ACHN (cell line): Measurements from ENCODE around the gene CLEC2L.
"Not testable (repeated sequence)": the region's sequence is repeated elsewhere in the genome, so short reads cannot be mapped to it uniquely, and the experiment has no call there.

Experiments
- DNase-seq: peaks from one replicate; pipeline ENCODE4 v3.0.0-alpha.2; 2015
- in situ Hi-C: cut with HindIII; loops from 2 replicates; pipeline ENCODE4 v1.10.0; 2017; ENCODE audit warnings: low sequenced_read_pairs, low pct_ligation_motif_present, low pct_unique_long_range_greater_than_20kb

CLEC2L gene

GRCh38 chr7:139542308-139543151 is 19.0 kb downstream of the CLEC2L start:
- DNase-seq: no peak
- in situ Hi-C loops: no loop called here

DNA sequence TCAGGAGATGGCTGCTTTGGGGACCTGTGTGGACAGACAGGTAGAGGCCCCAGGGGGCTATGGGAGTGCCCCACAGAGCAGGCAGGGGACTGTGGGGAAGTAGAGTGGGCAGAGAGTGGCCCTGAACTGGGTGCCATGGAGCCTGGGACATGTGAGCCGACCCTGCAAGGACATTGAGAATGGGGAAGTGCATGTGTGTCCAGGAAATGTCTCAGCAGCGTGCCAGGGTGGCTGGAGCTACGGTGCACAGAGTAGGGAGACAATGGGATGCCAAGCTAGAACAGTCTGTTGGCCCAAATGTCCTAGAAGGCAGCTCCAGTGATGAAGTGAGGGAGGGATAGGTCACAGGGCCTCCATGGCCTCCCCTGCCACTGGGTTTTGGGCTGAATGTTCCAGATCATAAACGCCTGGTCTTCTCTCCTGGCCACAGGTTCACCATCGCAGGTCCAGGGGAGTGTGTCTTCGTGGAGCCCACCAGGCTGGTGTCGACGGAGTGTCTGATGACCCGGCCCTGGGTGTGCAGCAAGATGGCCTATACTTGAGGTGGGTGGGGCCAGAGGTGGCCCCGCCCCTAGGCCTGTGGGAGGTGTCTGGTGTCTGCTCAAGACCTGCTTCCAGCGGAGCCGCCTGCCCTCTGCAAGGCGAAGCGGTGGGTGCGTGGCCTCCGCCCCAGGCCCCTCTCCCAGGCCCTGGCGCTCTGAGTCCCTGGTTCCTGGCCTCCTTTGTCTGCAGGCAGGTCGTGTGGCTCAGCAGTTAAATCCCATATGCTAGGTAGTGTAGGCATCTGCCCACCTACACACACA is 20.5 kb downstream of the CLEC2L start:
- in situ Hi-C loops: no loop called here

DNA sequence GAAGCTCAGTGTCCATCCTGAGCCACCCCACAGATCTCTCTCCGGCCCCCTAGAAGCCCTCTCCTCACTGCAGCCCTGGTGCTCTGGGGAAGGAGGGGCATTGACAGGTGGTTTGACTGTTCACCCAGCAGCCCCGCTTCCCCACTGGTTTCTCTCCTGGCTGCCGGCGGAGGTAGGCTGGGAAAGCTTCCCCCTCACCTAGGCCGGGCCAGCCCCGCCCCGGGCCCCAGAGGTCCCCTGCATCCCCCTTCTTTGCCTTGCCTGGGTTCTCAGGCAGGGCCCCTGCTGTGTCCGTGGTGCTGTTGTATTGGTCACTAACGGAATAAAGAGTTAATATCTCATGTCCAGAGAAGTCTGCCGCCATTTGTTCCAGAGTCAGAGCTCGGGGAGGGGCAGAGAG is 21.2 kb downstream of the CLEC2L start:
- DNase-seq: no peak
- in situ Hi-C loops: no loop called here

More for the DNA sequence above, 20.5 kb downstream of the CLEC2L start:
- no peak for DNase-seq

DNA sequence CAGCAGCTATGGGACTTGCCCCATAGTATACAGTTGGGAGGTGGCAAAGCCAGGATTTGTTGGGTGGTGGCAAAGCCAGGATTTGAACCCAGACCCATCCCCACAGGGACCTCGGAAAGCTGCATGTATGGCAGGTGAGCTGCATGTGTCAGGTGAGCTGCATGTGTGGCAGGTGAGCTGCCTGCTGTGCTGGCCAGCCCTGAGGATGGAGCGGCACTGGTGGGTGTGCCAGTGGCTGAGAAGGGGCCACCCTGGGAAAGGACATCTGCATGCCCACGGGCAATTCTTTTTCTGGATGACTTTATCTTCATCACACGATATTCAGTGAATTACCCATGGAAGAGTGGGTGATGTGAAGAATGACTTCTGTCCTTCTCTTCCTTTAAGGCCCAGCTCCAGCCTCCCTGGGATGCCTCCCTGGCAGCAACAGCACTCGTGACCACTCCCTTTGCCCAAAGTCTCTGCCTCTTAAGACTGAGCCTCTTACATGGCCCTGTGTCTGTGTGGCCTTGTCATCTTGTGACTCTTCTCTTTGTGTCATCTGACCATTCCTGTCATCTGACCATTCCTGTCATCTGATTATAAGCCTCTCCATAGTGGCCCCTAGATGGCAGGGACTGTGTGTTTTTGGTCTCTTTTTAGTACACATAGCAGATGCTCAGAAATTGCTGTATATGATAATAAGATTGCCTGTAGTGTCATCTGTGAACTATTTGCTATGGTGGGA is 25.0 kb downstream of the CLEC2L start:
- no peak for DNase-seq

DNA sequence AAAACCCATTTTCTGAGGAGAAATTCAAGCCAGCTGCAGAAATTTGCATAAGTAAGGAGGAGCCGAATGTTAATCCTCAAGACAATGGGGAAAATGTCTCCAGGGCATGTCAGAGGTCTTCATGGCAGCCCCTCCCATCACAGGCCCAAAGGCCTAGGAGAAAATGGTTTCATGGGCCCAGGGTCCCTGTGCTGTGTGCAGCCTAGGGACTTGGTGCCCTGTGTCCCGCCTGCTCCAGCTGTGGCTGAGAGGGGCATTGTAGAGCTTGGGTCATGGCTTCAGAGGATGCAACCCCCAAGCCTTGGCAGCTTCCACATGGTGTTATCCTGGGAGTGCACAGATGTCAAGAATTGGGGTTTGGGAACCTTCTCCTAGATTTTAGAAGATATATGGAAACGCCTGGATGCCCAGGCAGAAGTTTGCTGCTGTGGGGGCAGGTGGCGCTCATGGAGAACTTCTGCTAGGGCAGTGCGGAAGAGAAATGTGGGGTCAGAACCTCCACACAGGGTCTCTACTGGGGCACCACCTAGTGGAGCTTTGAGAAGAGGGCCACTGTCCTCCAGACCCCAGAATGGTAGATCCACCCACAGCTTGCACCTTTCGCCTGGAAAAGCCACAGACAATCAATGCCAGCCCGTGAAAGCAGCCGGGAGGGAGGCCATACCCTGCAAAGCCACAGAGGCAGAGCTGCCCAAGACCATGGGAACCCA is 30.7 kb downstream of the CLEC2L start:
- in situ Hi-C loops, DNase-seq: not testable (repeated sequence)

More for the DNA sequence above, 25.0 kb downstream of the CLEC2L start:
- in situ Hi-C loops: no loop called here

DNA sequence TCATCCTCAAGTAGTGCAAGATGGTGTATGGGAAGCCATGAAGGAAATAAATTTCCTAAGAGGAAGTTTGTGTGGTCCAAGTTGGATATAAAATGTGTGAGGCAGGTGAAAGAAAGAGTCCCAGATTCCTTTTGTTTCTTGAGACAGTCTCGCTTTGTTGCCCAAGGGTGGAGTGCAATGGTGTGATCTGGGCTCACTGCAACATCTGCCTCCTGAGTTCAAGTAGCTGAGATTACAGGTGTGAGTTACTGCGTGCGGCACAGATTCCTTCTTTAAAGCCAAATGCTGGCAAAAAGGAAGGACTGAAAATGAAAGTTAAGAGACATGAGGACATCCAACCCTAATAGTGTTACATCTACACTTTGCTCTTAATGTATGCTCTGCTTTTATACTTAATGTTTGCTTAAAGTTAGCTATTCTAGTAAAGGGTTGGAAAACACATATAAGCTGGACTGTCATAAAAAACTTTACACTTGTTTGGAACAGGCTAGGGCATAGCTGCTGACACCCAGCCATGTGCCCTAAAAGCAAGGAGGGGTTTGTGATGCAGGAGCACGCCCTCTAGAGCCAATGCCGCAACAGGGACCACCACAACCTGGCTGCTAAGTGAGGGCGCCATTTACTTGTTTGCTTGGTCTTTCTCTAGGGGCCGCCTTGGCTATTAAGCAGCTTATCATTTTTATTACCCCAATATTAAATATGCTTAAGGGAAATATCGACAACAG is 34.5 kb downstream of the CLEC2L start:
- in situ Hi-C loops: no loop called here
- no peak for DNase-seq

GRCh38 chr7:139559364-139560105 is 36.0 kb downstream of the CLEC2L start:
- no peak for DNase-seq
- in situ Hi-C loops: no loop called here

DNA sequence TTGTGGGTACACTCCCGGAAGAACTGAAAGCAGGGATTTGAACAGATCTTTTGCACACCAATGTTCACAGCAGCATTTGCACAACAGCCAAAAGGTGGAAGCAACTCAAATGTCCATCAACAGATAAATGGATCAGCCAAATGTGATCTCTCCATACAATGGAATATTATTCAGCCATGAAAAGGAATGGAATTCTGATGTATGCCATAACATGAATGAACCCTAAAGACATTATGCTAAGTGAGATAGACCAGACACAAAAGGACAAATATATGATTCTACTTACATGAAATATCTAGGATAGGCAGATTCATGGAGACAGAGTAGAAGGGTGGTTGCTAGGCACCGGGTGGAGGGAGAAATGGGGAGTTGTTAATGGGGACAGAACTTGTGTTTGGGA is 36.7 kb downstream of the CLEC2L start:
- no peak for DNase-seq
- in situ Hi-C loops: no loop called here

GRCh38 chr7:139560678-139561077 is 37.2 kb downstream of the CLEC2L start:
- no peak for DNase-seq
- in situ Hi-C loops: no loop called here

- in situ Hi-C loops: no loop called here
- no peak for DNase-seq
These were observed 39.0 kb downstream of the CLEC2L start for GRCh38 chr7:139562491-139562890.

GRCh38 chr7:139562961-139563565 is 39.6 kb downstream of the CLEC2L start:
- no peak for DNase-seq
- in situ Hi-C loops: no loop called here

GRCh38 chr7:139563856-139564255 is 40.4 kb downstream of the CLEC2L start:
- DNase-seq: no peak
- in situ Hi-C loops: no loop called here

DNA sequence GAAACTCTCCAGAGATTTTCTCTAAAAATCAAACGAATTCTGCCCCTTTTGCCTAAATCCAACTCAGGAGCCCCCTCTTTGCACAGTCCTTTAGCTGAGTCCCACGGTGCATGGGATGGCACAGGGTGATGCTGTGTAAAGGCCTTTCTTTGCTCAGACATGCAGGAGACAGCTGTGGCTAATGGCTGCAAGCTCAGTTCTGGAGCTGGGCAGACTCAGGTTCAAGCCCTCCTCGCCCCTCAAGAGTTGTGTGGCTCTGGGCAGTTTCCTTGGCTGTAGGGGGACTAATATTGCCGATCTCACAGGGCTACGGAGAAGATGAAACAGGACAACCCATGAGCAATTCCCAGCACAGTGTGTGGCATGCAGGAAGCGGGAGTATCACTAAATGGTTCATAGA is 42.6 kb downstream of the CLEC2L start:
- in situ Hi-C loops: no loop called here
- no peak for DNase-seq

DNA sequence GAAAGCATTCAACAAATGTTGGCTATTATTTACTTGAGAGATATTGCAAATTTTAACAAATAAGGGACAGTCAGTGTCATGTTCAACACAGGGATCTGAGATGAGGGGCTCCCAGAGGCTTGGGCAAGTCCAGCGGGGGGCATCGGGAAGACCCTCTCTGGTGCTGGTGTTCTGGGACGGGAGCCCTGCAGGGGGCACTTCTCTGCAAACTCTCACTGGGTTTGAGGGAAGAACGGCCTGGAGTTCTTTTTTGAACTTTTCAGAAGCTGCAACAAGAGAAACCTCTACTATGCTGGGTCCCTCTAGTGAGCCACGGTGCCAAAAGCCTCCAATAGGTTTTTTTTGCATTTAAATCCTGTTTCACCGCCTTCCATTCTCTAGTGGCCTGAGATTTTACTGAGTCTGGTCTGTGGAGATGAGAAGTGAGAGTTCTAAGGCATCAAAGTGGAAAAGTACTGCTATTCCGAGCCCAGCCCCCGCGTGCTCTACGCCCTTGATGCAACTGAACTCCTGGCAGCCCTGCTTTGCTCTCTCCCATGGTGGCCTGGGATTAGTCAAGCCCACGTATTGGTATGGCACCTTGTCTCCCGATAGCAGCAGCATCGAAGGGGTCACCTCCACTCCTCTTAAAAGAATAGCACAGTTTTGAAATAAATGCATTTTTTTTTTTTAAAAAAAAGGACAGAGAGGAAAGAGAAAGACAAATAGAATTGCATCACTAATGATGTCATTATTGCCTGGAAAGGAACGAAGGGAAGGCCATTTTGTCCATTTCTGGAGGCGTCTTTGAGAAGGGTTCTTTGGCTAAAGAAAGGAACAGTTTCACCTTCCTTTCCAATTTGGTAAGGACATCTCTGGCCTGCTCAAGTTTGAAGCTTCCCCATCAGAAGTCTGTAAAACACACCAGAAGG is 43.5 kb downstream of the CLEC2L start:
- in situ Hi-C loops: no loop called here
- no peak for DNase-seq

DNA sequence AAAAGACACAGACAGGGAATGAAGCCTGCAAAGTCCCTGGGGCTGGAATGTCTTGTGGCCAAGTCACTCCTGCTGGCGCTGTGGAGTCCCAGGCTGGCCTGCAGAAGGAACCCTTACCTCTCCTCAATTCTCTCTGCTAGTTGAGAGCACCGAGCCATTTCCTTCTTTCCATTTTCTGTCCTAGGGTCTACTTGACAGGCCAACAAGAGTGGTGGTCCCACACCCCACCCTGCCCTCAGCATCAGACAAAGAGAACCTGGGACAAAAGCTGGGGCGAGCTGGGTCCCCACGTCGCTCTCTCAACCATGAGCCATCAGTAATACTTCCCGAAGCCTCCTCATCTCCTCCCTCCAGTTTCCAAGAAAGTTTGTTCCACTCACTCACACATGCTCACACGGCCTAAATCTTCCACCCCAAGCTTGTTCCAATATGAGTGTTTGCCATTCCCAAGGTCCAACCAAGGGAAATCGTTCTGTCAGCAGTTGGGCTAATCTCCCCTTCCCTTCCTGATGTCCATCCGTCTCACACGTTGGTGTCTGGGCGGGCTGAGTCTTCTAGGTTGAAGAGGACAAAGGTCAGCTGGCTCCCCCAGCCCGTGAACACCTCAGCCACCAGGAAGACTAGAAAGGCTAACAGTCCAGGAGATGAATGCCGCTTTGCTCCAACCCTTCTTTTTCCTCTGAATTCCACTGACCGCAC is 44.3 kb downstream of the CLEC2L start:
- no peak for DNase-seq
- in situ Hi-C loops: no loop called here

- DNase-seq: no peak
- in situ Hi-C loops: no loop called here
These were observed 44.8 kb downstream of the CLEC2L start for GRCh38 chr7:139568346-139568675.
